IPS-NIHi7 (cell line): Measurements from ENCODE around the gene KDM6A.
"Not testable (repeated sequence)": the region's sequence is repeated elsewhere in the genome, so short reads cannot be mapped to it uniquely, and the experiment has no call there.

Source experiments
- DNase-seq: peaks from one replicate; pipeline ENCODE4 v3.0.0; 2012; ENCODE audit warnings: mixed read lengths; ENCODE audit errors: extremely low spot score

Gene KDM6A

GRCh38 chrX:44889824-44890223 lies 16.8 kb downstream of the KDM6A start:
- DNase-seq: no peak

DNA sequence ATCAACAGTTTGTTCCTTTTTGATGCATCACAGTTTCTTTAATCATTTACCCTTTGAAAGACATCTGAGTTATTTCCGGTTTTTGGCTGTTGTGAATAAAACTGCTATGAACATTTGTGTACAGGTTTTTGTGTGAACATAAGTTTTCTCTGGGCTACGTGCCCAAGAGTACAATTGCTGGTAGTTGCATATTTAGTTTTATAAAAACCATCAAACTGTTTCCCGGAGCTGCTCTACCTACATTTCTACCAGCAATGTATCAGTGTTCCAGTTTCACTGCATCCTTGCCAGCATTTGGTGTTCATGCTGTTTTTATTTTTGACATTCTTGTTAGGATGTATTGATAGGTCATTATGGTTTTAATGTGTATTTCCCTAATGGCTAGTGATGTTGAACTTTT lies 17.3 kb downstream of the KDM6A start:
- no peak for DNase-seq

DNA sequence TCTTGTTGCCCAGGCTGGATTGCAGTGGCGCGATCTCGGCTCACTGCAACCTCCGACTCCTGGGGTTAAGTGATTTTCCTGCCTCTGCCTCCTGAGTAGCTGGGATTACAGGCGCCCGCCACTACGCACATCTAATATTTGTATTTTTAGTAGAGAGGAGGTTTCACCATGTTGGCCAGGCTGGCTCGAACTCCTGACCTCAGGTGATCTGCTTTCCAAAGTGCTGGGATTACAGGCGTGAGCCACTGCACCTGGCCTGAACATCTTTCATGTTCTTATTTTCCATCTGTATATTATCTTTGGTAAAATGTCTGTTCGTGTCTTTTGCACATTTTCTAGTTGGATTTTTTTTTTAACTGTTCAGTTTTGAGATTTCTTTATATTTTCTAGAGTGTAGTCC lies 17.7 kb downstream of the KDM6A start:
- not testable (repeated sequence) for DNase-seq

- no peak for DNase-seq
Measured at GRCh38 chrX:44891642-44892041, 18.7 kb downstream of the KDM6A start.

DNA sequence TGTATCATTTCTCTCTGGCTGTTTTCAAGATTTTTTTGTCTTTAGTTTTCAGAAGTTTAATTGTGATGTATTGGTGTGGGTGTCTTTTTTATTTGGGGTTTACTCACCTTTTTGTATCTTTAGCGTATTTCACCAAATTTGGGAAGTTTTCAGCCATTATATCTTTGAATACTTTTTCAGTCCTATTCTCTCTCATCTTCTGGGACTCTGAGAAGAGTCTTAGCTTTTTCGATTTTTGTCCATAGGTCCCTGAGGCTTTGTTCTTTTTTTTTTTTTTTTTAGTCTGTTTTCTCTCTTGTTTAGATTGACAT lies 23.8 kb downstream of the KDM6A start:
- DNase-seq: no peak

DNA sequence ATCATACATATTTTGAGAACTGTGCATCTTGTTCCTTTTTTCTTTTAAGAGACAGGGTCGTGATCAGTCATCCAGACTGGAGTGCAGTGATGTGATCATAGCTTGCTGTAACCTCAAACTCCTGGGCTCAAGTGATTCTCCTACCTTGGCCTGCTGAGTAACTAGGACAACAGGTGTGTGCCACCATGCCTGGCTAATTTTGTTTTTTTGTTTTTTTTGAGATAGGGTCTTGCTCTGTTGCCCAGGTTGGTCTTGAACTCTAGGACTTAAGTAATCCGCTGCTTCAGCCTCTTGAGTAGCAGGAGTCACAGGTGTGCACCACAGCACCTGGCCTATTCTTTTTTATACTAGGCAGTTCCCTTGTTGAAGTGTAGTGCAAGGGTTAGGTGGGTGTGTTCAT lies 24.6 kb downstream of the KDM6A start:
- no peak for DNase-seq

- no peak for DNase-seq
Measured at GRCh38 chrX:44898411-44899221, 25.6 kb downstream of the KDM6A start.

DNA sequence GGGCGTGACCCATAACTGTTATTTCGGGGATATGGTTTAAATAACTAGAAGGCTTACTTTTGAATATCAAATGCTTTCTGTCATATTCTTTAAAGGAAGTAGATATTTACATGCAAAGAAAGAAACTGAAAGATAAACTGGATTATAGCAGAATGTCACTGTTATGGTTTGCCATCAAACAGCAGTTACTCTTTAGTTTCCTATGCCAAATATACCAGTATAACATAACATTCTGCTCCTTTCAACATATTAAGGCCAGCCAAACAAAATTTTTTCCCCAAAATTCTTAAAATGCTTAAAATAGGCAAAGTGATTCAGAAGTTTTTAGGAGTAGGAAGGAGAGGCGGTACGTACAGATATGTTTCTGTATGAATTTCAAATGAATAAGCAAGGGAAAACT lies 27.0 kb downstream of the KDM6A start:
- no peak for DNase-seq

- no peak for DNase-seq
Measured at GRCh38 chrX:44903107-44903506, 30.1 kb downstream of the KDM6A start.

DNA sequence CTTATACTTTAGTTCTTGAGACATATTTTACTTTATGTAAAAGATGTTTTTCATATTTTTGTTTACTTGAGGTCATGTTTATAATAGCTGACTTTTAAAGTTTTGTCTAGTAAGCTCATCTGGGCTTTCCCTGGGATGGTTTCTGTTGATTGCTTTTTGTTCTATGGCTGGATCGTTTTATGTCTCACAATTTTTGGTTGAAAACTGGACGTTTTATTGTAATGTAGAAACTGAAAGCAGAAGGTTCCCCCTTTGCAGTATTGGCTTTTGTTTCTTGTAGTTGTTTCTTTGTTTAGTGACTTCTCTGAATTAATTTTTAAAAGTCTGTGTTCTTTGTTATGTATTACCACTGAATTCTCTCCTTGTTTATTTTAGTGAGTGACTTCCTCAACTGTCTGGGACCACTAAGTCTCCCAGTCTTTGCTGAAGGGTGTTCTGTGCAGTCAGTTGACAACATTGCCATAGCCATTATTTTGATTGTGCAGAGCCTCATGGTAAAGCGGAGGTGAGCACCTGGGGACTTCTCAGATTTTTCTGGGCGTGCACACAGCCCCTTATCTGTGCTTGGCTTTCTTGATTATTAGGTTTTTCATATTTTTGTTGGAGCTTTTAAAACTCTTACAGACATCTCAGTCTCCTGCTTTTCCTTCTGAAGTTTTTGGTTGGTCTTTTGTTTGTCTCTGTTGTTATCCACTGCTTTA lies 31.0 kb downstream of the KDM6A start:
- no peak for DNase-seq

DNA sequence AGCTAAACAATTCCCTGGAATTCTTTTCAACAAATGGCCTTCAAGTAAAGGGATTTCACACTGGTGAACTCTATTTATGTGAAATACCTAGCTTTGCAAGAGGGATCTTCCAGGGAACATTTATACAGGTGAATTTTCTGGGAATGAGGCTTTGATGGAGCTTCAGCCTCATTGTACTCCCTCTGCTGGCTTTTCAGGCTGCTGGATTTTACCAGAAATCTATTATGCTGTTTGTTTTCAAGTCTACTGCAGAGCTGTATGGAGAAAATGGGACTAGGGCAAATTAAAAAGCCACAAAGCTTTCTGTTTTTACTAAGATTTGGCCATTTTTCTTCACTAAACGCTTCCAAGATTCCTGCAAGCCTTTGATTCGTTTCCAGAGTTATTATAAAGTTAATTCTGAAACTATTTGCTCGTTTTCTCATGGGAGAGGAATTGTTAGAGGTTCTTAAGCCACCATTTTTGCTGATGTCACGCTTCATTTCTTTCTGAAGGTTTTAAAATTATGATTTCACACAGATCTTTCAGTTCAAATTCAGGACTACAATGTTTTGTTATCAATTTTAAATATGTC lies 31.6 kb downstream of the KDM6A start:
- DNase-seq: peak; percentile 13

DNA sequence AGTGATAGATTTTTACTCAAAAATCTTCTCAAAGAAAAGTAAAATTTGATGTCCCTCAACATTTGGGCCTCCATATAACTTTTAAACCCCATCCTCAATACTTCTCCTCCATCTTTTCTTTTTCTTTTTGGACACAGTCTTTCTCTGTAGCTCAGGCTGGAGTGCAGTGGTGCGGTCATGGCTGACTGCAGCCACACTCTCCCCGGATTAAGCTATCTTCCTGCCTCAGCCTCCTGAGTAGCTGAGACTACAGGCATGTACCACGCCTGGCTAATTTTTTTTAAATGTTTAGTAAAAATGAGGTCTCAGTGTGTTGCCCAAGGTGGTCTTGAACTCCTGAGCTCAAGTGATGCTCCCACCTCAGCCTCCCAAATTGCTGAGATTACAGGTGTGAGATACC lies 33.1 kb downstream of the KDM6A start:
- DNase-seq: no peak

DNA sequence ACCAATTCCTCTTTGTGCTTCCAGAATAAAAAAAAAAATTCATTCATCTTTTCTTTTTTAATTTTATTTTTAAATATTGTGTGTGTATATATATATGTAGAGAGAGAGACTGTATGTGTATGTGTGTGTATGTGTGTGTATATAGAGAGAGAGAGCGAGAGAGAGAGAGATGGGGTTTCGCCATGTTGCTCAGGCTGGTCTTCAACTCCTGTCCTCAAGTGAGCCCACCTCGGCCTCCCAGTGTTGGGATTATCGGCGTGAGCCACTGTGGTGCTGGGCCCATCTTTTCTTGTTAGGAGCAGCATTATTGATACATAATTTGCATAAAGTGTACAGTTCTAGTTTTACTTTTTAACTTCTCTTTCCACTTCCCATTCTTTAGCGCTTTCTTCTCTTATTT lies 33.6 kb downstream of the KDM6A start:
- DNase-seq: no peak

DNA sequence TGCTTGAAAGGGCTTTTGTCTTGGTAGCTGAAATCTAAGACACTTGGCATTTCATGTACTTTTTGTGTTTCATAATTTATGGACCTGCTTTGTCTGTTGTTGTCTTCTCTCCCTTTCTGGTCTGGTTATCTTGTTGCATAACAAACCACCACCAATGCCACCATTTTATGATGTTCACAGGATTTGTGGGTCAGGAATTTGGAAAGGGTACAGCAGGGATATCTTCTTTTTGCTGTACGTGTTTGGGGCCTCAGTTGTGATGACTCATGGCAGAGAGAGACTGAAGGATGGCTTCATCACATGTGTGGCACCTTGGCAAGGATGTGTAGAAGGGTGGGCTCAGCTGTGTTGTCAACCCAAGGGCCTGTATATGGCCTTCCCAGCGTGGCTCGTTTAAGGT lies 35.2 kb downstream of the KDM6A start:
- no peak for DNase-seq

DNA sequence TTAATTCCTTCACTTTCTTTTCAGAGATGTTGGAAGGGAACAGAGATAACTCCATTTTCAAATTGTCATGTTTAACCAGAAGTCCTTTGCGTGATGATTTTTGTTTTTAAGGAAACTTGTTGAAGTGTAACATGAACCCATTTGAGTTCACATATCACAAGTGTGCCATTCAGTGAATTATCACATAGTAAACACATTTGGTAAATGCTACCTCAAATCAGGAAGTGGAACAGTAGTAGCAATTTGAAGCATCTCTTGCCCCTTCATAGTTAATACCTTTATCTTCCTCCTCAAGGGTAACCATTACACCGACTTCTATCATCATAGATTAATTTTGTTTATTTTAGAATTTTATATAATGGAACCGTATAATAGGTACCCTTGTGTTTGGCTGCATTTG lies 35.8 kb downstream of the KDM6A start:
- no peak for DNase-seq

DNA sequence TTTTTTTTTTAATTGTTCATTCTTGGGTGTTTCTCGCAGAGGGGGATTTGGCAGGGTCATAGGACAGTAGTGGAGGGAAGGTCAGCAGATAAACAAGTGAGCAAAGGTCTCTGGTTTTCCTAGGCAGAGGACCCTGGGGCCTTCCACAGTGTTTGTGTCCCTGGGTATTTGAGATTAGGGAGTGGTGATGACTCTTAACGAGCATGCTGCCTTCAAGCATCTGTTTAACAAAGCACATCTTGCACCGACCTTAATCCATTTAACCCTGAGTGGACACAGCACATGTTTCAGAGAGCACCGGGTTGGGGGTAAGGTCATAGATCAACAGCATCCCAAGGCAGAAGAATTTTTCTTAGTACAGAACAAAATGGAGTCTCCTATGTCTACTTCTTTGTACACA lies 37.5 kb downstream of the KDM6A start:
- DNase-seq: not testable (repeated sequence)

GRCh38 chrX:44911074-44911600 lies 38.1 kb downstream of the KDM6A start:
- not testable (repeated sequence) for DNase-seq

- no peak for DNase-seq
Measured at GRCh38 chrX:44913656-44914531, 40.9 kb downstream of the KDM6A start.

- DNase-seq: no peak
Measured at GRCh38 chrX:44914532-44915198, 41.7 kb downstream of the KDM6A start.

GRCh38 chrX:44915361-44915868 lies 42.4 kb downstream of the KDM6A start:
- no peak for DNase-seq

- DNase-seq: no peak
Measured at GRCh38 chrX:44918722-44919121, 45.7 kb downstream of the KDM6A start.
